ENCODE data around the gene AP1S1. TPM values are rescaled to one million over a fixed set of nuclear protein-coding genes. Genes with fewer than 3 reads are reported as not detected.

Gene AP1S1
- total and polyA plus RNA-seq, 4 donors = 42.7 to 74.7 (median 60.9) TPM

- no peak overlapping the region for H3K9ac ChIP-seq (ENCODE audit: insufficient read depth in 1 of 2, low read length in 2 of 2)
- TF ChIP-seq CTCF (IDR thresholded peaks at IDR 0.05; ENCODE audit: control extremely low read depth, extremely low read depth) = no peak
- DNase-seq (no peak), ATAC-seq (ENCODE audit: insufficient read depth, low FRiP score) (no peak)
- no peaks in the 10 kb centered on the region for H3K36me3 ChIP-seq (ENCODE audit: control insufficient read depth in 4 of 4, insufficient read depth in 4 of 4, low read length in 4 of 4)
- peaks cover 0 to 20% (median 4%) of the 10 kb centered on the region in 5 donors for H3K4me1 ChIP-seq (ENCODE audit: control insufficient read depth in 5 of 5, insufficient read depth in 5 of 5, low read length in 5 of 5)
- peaks cover 0 to 15% (median 0%) of the 10 kb centered on the region in 4 donors for H3K9me3 ChIP-seq (ENCODE audit: control insufficient read depth in 4 of 4, insufficient read depth in 3 of 4, low read length in 3 of 4)
- H3K27ac ChIP-seq (ENCODE audit: low read depth in 1 of 2, low read length in 1 of 2) = no peak overlapping the region
- H3K27me3 ChIP-seq (ENCODE audit: control insufficient read depth in 3 of 3, insufficient read depth in 3 of 3, low read length in 2 of 3) = peaks cover 26 to 91% (median 85%) of the 10 kb centered on the region in 3 donors
- no peak overlapping the region for H3K4me3 ChIP-seq
- 4 to 6% methylated on average over 27 to 28 of the region's 28 CpGs for WGBS, 2 donors
Observed at GRCh38 chr7:101174322-101174854, 20.1 kb downstream of the AP1S1 start.

- no peak for DNase-seq
- Histone ChIP-seq H3K27me3 (ENCODE audit: control insufficient read depth in 3 of 3, insufficient read depth in 3 of 3, low read length in 2 of 3) (peaks cover 25 to 86% (median 77%) of the 10 kb centered on the region in 3 donors), H3K4me1 (ENCODE audit: control insufficient read depth in 5 of 5, insufficient read depth in 5 of 5, low read length in 5 of 5) (peaks cover 0 to 20% (median 4%) of the 10 kb centered on the region in 5 donors), H3K9ac (ENCODE audit: insufficient read depth in 1 of 2, low read length in 2 of 2) (no peak overlapping the region), H3K4me3 (no peak overlapping the region), H3K27ac (ENCODE audit: low read depth in 1 of 2, low read length in 1 of 2) (no peak overlapping the region), H3K9me3 (ENCODE audit: control insufficient read depth in 4 of 4, insufficient read depth in 3 of 4, low read length in 3 of 4) (peaks cover 0 to 14% (median 0%) of the 10 kb centered on the region in 4 donors), H3K36me3 (ENCODE audit: control insufficient read depth in 4 of 4, insufficient read depth in 4 of 4, low read length in 4 of 4) (no peaks in the 10 kb centered on the region)
- TF ChIP-seq CTCF (IDR thresholded peaks at IDR 0.05; ENCODE audit: control extremely low read depth, extremely low read depth) = no peak
- no peak for ATAC-seq (ENCODE audit: insufficient read depth, low FRiP score)
- WGBS, 2 donors = 30 to 35% methylated on average over 3 of the region's 3 CpGs
Observed at GRCh38 chr7:101175664-101176063, 21.4 kb downstream of the AP1S1 start.

- H3K27ac ChIP-seq (ENCODE audit: low read depth in 1 of 2, low read length in 1 of 2) = no peak overlapping the region
- H3K4me3 ChIP-seq = no peak overlapping the region
- no peak for ATAC-seq (ENCODE audit: insufficient read depth, low FRiP score)
- peaks cover 0 to 13% (median 0%) of the 10 kb centered on the region in 5 donors for H3K4me1 ChIP-seq (ENCODE audit: control insufficient read depth in 5 of 5, insufficient read depth in 5 of 5, low read length in 5 of 5)
- H3K36me3 ChIP-seq (ENCODE audit: control insufficient read depth in 4 of 4, insufficient read depth in 4 of 4, low read length in 4 of 4) = no peaks in the 10 kb centered on the region
- no peak for TF ChIP-seq CTCF (IDR thresholded peaks at IDR 0.05; ENCODE audit: control extremely low read depth, extremely low read depth)
- 79 to 83% methylated on average over 2 of the region's 2 CpGs for WGBS, 2 donors
- peaks cover 10 to 78% (median 74%) of the 10 kb centered on the region in 3 donors for H3K27me3 ChIP-seq (ENCODE audit: control insufficient read depth in 3 of 3, insufficient read depth in 3 of 3, low read length in 2 of 3)
- no peak for DNase-seq
- peaks cover 0 to 8% (median 0%) of the 10 kb centered on the region in 4 donors for H3K9me3 ChIP-seq (ENCODE audit: control insufficient read depth in 4 of 4, insufficient read depth in 3 of 4, low read length in 3 of 4)
- no peak overlapping the region for H3K9ac ChIP-seq (ENCODE audit: insufficient read depth in 1 of 2, low read length in 2 of 2)
Observed at GRCh38 chr7:101177644-101178043, 23.4 kb downstream of the AP1S1 start.

GRCh38 chr7:101179117-101179516, 24.8 kb downstream of the AP1S1 start:
- H3K27me3 ChIP-seq (ENCODE audit: control insufficient read depth in 3 of 3, insufficient read depth in 3 of 3, low read length in 2 of 3) = peaks cover 10 to 67% (median 60%) of the 10 kb centered on the region in 3 donors
- WGBS, 2 donors = 2% methylated on average over 20 of the region's 20 CpGs
- peaks cover 0 to 9% (median 0%) of the 10 kb centered on the region in 5 donors for H3K4me1 ChIP-seq (ENCODE audit: control insufficient read depth in 5 of 5, insufficient read depth in 5 of 5, low read length in 5 of 5)
- H3K36me3 ChIP-seq (ENCODE audit: control insufficient read depth in 4 of 4, insufficient read depth in 4 of 4, low read length in 4 of 4) = no peaks in the 10 kb centered on the region
- H3K9me3 ChIP-seq (ENCODE audit: control insufficient read depth in 4 of 4, insufficient read depth in 3 of 4, low read length in 3 of 4) = peaks cover 0 to 5% (median 0%) of the 10 kb centered on the region in 4 donors
- no peak overlapping the region for H3K9ac ChIP-seq (ENCODE audit: insufficient read depth in 1 of 2, low read length in 2 of 2)
- no peak for TF ChIP-seq CTCF (IDR thresholded peaks at IDR 0.05; ENCODE audit: control extremely low read depth, extremely low read depth)
- no peak overlapping the region for H3K27ac ChIP-seq (ENCODE audit: low read depth in 1 of 2, low read length in 1 of 2)
- no peak for ATAC-seq (ENCODE audit: insufficient read depth, low FRiP score)
- no peak overlapping the region for H3K4me3 ChIP-seq
- DNase-seq = no peak

All from lung (tissue), 12 donors.